T-helper 2 cell treated with Interferon-gamma antibody and Interleukin-4, amounts not matched to agents 5 μg/mL and 100 μg/mL, for 36 hours (primary cell): Measurements from ENCODE around the gene MARK4.
"Not testable (repeated sequence)": the region's sequence is repeated elsewhere in the genome, so short reads cannot be mapped to it uniquely, and the experiment has no call there.

Experiments
- DNase-seq: peaks from one replicate; pipeline ENCODE4 v3.0.0; 2021; ENCODE audit warnings: low spot score
- H3K27ac Mint-ChIP-seq: one replicate; pipeline ENCODE4 v1.8.0; 2021; ENCODE audit warnings: mild to moderate bottlenecking, mixed read lengths
- H3K27me3 Mint-ChIP-seq: one replicate; pipeline ENCODE4 v1.8.0; 2021; ENCODE audit warnings: low read depth, mixed read lengths
- H3K36me3 Mint-ChIP-seq: one replicate; pipeline ENCODE4 v1.8.0; 2021; ENCODE audit warnings: low read depth, mixed read lengths
- H3K4me1 Mint-ChIP-seq: one replicate; pipeline ENCODE4 v1.8.0; 2021; ENCODE audit warnings: low read depth, mixed read lengths
- H3K4me3 Mint-ChIP-seq: one replicate; pipeline ENCODE4 v1.8.0; 2022; ENCODE audit warnings: mild to moderate bottlenecking, moderate library complexity, mixed read lengths
- H3K9me3 Mint-ChIP-seq: one replicate; pipeline ENCODE4 v1.8.0; 2021; ENCODE audit warnings: mixed read lengths

Gene MARK4

GRCh38 chr19:45296355-45296754, 45.3 kb downstream of the MARK4 start:
- no peaks in the 10 kb centered on the region for H3K27me3 Mint-ChIP-seq
- no peaks in the 10 kb centered on the region for H3K36me3 Mint-ChIP-seq
- H3K4me1 Mint-ChIP-seq: no peaks in the 10 kb centered on the region
- no peak for DNase-seq
- H3K4me3 Mint-ChIP-seq: no peak overlapping the region
- no peaks in the 10 kb centered on the region for H3K9me3 Mint-ChIP-seq
- H3K27ac Mint-ChIP-seq: no peak overlapping the region

GRCh38 chr19:45297674-45298073, 46.6 kb downstream of the MARK4 start:
- H3K4me3 Mint-ChIP-seq: no peak overlapping the region
- no peaks in the 10 kb centered on the region for H3K27me3 Mint-ChIP-seq
- no peak overlapping the region for H3K27ac Mint-ChIP-seq
- H3K4me1 Mint-ChIP-seq: no peaks in the 10 kb centered on the region
- DNase-seq: no peak
- H3K9me3 Mint-ChIP-seq: no peaks in the 10 kb centered on the region
- no peaks in the 10 kb centered on the region for H3K36me3 Mint-ChIP-seq

DNA sequence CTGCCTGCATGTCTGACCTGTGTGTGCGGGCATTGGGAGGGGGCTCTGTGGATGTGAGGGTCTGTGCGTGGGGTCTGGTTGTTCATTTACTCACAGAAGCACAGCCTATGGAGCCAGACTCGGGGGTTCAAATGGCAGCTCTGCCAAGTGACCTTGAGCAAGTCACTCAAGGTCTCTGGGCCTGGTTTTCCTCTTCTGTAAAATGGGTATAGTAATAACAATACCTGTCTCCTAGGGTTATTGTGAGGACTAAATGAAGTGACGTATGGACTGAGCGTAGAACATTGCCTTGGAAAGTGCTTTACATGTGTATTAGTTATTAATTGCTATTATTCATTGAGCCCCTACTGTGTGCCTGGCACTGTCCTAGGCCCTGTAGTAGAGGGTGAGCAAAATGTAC, 47.2 kb downstream of the MARK4 start:
- Mint-ChIP-seq H3K27ac (no peak overlapping the region), H3K4me1 (no peaks in the 10 kb centered on the region), H3K36me3 (no peaks in the 10 kb centered on the region), H3K9me3 (no peaks in the 10 kb centered on the region), H3K27me3 (no peaks in the 10 kb centered on the region), H3K4me3 (no peak overlapping the region)
- no peak for DNase-seq

- H3K36me3 Mint-ChIP-seq: no peaks in the 10 kb centered on the region
- no peaks in the 10 kb centered on the region for H3K27me3 Mint-ChIP-seq
- no peak for DNase-seq
- no peaks in the 10 kb centered on the region for H3K9me3 Mint-ChIP-seq
- H3K27ac Mint-ChIP-seq: no peak overlapping the region
- no peaks in the 10 kb centered on the region for H3K4me1 Mint-ChIP-seq
- H3K4me3 Mint-ChIP-seq: no peak overlapping the region
Measured at GRCh38 chr19:45299719-45300118, 48.6 kb downstream of the MARK4 start.

- Mint-ChIP-seq H3K36me3 (no peaks in the 10 kb centered on the region), H3K27ac (no peak overlapping the region), H3K9me3 (no peaks in the 10 kb centered on the region), H3K4me3 (no peak overlapping the region), H3K4me1 (no peaks in the 10 kb centered on the region), H3K27me3 (no peaks in the 10 kb centered on the region)
- no peak for DNase-seq
Measured at GRCh38 chr19:45302416-45302815, 51.3 kb downstream of the MARK4 start.

DNA sequence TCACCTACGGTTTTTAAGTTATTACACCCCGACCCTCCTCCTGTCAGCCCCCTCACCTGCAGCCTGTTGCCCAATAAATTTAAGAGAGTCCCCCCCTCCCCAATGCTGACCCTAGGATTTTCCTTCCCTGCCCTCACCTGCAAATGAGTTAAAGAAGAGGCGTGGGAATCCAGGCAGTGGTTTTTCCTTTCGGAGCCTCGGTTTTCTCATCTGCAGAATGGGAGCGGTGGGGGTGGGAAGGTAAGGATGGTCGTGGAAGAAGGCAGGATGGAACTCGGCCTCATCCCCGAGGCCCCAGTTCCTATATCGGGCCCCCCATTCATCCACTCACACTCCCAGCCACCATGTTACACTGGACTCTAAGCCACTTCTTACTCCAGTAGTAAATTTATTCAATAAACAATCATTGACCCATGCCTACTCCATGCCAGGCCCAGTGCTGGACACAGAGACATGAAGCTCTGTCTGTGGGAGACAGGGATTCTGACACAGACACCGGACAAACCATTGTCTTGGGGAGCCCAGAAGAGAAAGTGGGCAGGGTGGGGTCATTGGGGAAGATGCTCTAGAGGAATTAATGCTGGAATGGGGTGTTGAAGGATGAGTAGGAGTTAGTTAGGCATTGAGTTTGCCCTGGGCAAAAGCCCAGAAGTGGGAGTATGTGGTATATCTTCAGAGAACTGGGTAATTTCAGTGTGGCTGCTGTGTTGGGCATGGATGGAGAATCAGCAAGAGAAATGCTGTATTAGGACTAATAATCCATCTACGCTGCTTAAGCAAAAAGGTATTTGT, 52.4 kb downstream of the MARK4 start:
- Mint-ChIP-seq H3K36me3 (no peaks in the 10 kb centered on the region), H3K9me3 (no peaks in the 10 kb centered on the region), H3K4me1 (no peaks in the 10 kb centered on the region), H3K4me3 (no peak overlapping the region), H3K27ac (no peak overlapping the region), H3K27me3 (no peaks in the 10 kb centered on the region)
- no peak for DNase-seq

DNA sequence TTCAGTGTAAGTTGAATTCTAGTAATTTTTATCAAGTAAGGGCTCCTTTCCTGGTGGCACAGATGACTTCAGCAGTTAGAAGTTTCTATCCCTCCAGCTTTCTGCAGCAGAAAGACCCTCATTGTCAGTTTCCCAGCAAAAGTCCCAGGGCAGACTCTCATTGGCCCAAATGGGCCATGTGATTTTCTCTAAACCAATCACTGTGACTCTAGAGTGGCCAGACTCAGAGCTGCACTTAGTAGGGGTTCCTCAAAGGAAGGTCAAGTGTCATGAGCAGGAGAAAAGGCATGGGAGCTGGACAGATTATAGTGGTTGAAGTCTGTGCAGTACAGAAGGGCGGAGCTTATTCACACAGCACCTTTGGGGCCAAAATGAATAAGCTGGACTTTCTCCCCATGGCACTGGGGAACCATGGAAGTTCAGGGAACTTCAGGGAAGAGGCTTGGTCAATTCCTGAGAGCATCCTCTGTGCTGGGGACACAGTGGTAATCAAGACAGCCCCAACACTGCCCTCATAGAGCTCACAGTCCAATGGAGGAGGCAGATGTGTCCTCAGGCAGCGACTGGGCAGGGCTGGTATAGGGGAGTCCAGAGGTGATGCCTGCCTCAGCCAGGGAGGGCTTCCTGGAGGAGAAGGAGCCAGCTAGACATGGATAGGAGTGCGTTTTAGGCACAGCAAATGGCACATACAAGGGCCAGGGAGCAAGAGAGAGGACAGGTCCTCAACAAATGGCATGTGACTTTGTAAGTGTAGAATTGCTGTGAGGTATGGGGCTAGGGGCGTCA, 53.3 kb downstream of the MARK4 start:
- Mint-ChIP-seq H3K27me3 (no peaks in the 10 kb centered on the region), H3K27ac (no peak overlapping the region), H3K36me3 (no peaks in the 10 kb centered on the region), H3K9me3 (no peaks in the 10 kb centered on the region), H3K4me1 (no peaks in the 10 kb centered on the region), H3K4me3 (no peak overlapping the region)
- DNase-seq: no peak

- H3K9me3 Mint-ChIP-seq: no peaks in the 10 kb centered on the region
- no peak for DNase-seq
- H3K4me3 Mint-ChIP-seq: no peak overlapping the region
- H3K27me3 Mint-ChIP-seq: no peaks in the 10 kb centered on the region
- H3K36me3 Mint-ChIP-seq: no peaks in the 10 kb centered on the region
- no peak overlapping the region for H3K27ac Mint-ChIP-seq
- H3K4me1 Mint-ChIP-seq: no peaks in the 10 kb centered on the region
Measured at GRCh38 chr19:45305007-45305406, 53.9 kb downstream of the MARK4 start.

- no peaks in the 10 kb centered on the region for H3K36me3 Mint-ChIP-seq
- no peak overlapping the region for H3K4me3 Mint-ChIP-seq
- H3K4me1 Mint-ChIP-seq: no peaks in the 10 kb centered on the region
- H3K27ac Mint-ChIP-seq: no peak overlapping the region
- DNase-seq: no peak
- no peaks in the 10 kb centered on the region for H3K9me3 Mint-ChIP-seq
- no peaks in the 10 kb centered on the region for H3K27me3 Mint-ChIP-seq
Measured at GRCh38 chr19:45305421-45305820, 54.4 kb downstream of the MARK4 start.

DNA sequence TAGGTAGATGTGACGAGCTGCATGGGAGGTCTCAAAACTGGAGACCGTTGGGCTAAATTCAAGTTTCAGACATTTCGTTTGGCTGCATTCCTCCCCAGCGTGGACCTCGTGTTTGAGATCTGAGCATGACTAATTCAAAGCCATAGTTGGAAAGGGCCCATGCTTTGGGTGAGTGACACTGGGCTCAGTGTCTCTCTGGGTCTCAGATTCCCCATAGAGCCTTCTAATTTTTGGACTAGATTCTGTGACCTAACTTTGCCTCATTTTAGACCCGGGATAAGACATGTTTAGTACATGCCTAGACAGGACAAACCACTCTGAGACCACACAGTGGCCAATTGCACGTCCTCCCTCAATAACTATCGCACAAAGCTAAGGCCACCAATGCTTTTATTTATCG, 55.0 kb downstream of the MARK4 start:
- no peaks in the 10 kb centered on the region for H3K36me3 Mint-ChIP-seq
- no peak overlapping the region for H3K27ac Mint-ChIP-seq
- no peaks in the 10 kb centered on the region for H3K4me1 Mint-ChIP-seq
- DNase-seq: no peak
- H3K9me3 Mint-ChIP-seq: no peaks in the 10 kb centered on the region
- no peaks in the 10 kb centered on the region for H3K27me3 Mint-ChIP-seq
- no peak overlapping the region for H3K4me3 Mint-ChIP-seq

- H3K4me1 Mint-ChIP-seq: no peaks in the 10 kb centered on the region
- no peaks in the 10 kb centered on the region for H3K27me3 Mint-ChIP-seq
- H3K27ac Mint-ChIP-seq: no peak overlapping the region
- H3K4me3 Mint-ChIP-seq: no peak overlapping the region
- no peaks in the 10 kb centered on the region for H3K9me3 Mint-ChIP-seq
- DNase-seq: no peak
- H3K36me3 Mint-ChIP-seq: no peaks in the 10 kb centered on the region
Measured at GRCh38 chr19:45306518-45307027, 55.5 kb downstream of the MARK4 start.

DNA sequence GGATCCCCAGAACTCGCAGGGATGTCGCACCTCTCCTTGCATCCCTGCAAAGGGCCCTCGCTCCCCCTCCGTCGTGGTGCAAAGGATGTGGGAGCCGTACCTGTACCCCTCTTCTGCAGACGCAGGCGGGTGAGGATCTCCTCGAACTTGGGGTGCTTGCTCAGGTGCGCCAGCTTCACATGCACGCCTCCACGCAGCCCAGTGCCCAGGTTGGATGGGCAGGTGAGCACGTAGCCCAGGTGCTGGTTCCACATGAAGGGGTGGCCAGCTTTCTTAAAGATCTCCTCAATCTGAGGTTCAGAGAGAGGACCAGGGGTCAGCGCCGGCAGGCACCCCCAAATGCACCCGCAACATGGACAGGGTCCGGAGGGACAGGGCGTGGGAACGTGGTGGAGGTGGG, 56.3 kb downstream of the MARK4 start:
- DNase-seq: no peak
- no peaks in the 10 kb centered on the region for H3K9me3 Mint-ChIP-seq
- H3K36me3 Mint-ChIP-seq: no peaks in the 10 kb centered on the region
- H3K27ac Mint-ChIP-seq: no peak overlapping the region
- H3K4me1 Mint-ChIP-seq: no peaks in the 10 kb centered on the region
- no peaks in the 10 kb centered on the region for H3K27me3 Mint-ChIP-seq
- H3K4me3 Mint-ChIP-seq: no peak overlapping the region

DNA sequence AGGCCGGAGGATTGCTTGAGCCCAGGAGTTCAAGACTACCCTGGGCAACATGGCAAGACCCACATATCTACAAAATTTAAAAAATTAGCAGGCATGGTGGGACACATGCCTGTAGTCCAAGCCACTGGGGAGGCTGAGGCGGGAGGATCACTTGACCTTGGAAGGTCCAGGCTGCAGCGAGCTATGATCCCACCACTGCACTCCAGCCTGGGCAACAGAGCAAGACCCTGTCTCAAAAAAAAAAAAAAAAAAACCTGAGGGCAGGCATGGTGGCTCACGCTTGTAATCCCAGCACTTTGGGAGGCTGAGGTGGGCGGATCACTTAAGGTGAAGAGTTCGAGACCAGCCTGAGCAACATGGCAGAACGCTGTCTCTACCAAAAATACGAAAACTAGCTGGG, 58.3 kb downstream of the MARK4 start:
- H3K27ac Mint-ChIP-seq, H3K9me3 Mint-ChIP-seq, H3K27me3 Mint-ChIP-seq, H3K4me1 Mint-ChIP-seq, DNase-seq, H3K36me3 Mint-ChIP-seq, H3K4me3 Mint-ChIP-seq: not testable (repeated sequence)

DNA sequence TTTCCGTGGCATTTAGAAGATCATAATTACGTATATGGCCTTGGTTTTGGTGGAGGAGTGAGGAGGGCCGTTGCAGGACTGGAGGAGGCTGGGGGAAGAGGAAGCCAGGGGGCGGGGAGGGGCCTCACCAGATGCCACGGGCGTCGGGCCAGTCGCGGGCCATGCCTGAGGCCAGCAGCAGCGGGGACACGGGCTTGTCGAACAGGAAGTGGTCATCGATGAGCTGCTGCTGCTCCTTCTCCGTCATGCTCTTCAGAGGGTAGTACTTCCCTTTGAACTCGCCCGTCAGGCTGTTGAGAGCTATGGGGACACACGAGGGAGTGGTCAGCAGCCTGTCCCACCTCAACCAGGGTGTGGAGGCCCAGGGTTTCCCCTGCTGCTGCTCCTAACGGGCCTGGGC, 60.5 kb downstream of the MARK4 start:
- H3K4me3 Mint-ChIP-seq: no peak overlapping the region
- H3K36me3 Mint-ChIP-seq: no peaks in the 10 kb centered on the region

More for the DNA sequence above, 60.5 kb downstream of the MARK4 start:
- Mint-ChIP-seq H3K27ac (no peak overlapping the region), H3K9me3 (no peaks in the 10 kb centered on the region), H3K4me1 (no peaks in the 10 kb centered on the region), H3K27me3 (peaks cover 10% of the 10 kb centered on the region)
- DNase-seq: no peak
